Measurements from ENCODE around the gene PACSIN2.

The PACSIN2 gene

GRCh38 chr22:42848941-42849550 is 165.9 kb downstream of the PACSIN2 start:
- FAIRE-seq (no peak), DNase-seq (ENCODE audit: extremely low spot score, insufficient read length, low read depth) (no peak)

- no peak for FAIRE-seq
- DNase-seq (ENCODE audit: extremely low spot score, insufficient read length, low read depth): no peak
Measured at GRCh38 chr22:42847110-42847509, 167.8 kb downstream of the PACSIN2 start.

GRCh38 chr22:42844756-42845155 is 170.2 kb downstream of the PACSIN2 start:
- DNase-seq (ENCODE audit: extremely low spot score, insufficient read length, low read depth): no peak
- FAIRE-seq: no peak

GRCh38 chr22:42842658-42843370 is 172.1 kb downstream of the PACSIN2 start:
- no peak for FAIRE-seq
- DNase-seq (ENCODE audit: extremely low spot score, insufficient read length, low read depth): no peak

GRCh38 chr22:42841444-42841843 is 173.5 kb downstream of the PACSIN2 start:
- no peak for DNase-seq (ENCODE audit: extremely low spot score, insufficient read length, low read depth)
- FAIRE-seq: peak; percentile 18

GRCh38 chr22:42837556-42837955 is 177.4 kb downstream of the PACSIN2 start:
- no peak for DNase-seq (ENCODE audit: extremely low spot score, insufficient read length, low read depth)
- no peak for FAIRE-seq

- DNase-seq (ENCODE audit: extremely low spot score, insufficient read length, low read depth) (no peak), FAIRE-seq (no peak)
Measured at GRCh38 chr22:42836026-42836425, 178.9 kb downstream of the PACSIN2 start.

- peak; percentile 59 for FAIRE-seq
Measured at GRCh38 chr22:42834177-42834949, 180.6 kb downstream of the PACSIN2 start.

GRCh38 chr22:42833104-42833503 is 181.8 kb downstream of the PACSIN2 start:
- peak; percentile 55 for FAIRE-seq

More at GRCh38 chr22:42834177-42834949, 180.6 kb downstream of the PACSIN2 start:
- no peak for DNase-seq (ENCODE audit: extremely low spot score, insufficient read length, low read depth)

GRCh38 chr22:42831712-42832111 is 183.2 kb downstream of the PACSIN2 start:
- no peak for FAIRE-seq

More at GRCh38 chr22:42833104-42833503, 181.8 kb downstream of the PACSIN2 start:
- DNase-seq (ENCODE audit: extremely low spot score, insufficient read length, low read depth): no peak

GRCh38 chr22:42830161-42830560 is 184.8 kb downstream of the PACSIN2 start:
- DNase-seq (ENCODE audit: extremely low spot score, insufficient read length, low read depth): no peak
- FAIRE-seq: no peak

More at GRCh38 chr22:42831712-42832111, 183.2 kb downstream of the PACSIN2 start:
- DNase-seq (ENCODE audit: extremely low spot score, insufficient read length, low read depth): no peak

- FAIRE-seq (no peak), DNase-seq (ENCODE audit: extremely low spot score, insufficient read length, low read depth) (no peak)
Measured at GRCh38 chr22:42829302-42829701, 185.6 kb downstream of the PACSIN2 start.

- FAIRE-seq: no peak
Measured at GRCh38 chr22:42825796-42826195, 189.2 kb downstream of the PACSIN2 start.

GRCh38 chr22:42821386-42821785 is 193.6 kb downstream of the PACSIN2 start:
- FAIRE-seq (no peak), DNase-seq (ENCODE audit: extremely low spot score, insufficient read length, low read depth) (no peak)

More at GRCh38 chr22:42825796-42826195, 189.2 kb downstream of the PACSIN2 start:
- no peak for DNase-seq (ENCODE audit: extremely low spot score, insufficient read length, low read depth)

- peak; percentile 65 for FAIRE-seq
- DNase-seq (ENCODE audit: extremely low spot score, insufficient read length, low read depth): peak; percentile 11
Measured at GRCh38 chr22:42820045-42820763, 194.7 kb downstream of the PACSIN2 start.
